Germinal center (tissue), 1 donor: ENCODE results near the gene GALT.

Experiments
- DNase-seq: peaks from one replicate; pipeline ENCODE4 v3.0.0; 2012; ENCODE audit warnings: mixed read lengths, low spot score

The GALT gene

GRCh38 chr9:34651876-34652601 lies 5.6 kb downstream of the GALT start, which contains the start of gene IL11RA:
Gene IL11RA, plus strand, starts transcription at chr9:34652185. Its CDS starts 3,033 bp downstream, at chr9:34655218.
- peak; percentile 17 for DNase-seq

GRCh38 chr9:34652602-34653000 lies 6.1 kb downstream of the GALT start:
- no peak for DNase-seq

- no peak for DNase-seq
These were observed 6.9 kb downstream of the GALT start for GRCh38 chr9:34653151-34654072.

GRCh38 chr9:34654323-34655051 lies 8.0 kb downstream of the GALT start:
- DNase-seq = no peak

GRCh38 chr9:34655394-34655793 lies 8.9 kb downstream of the GALT start:
- no peak for DNase-seq

- DNase-seq = no peak
These were observed 10.5 kb downstream of the GALT start for GRCh38 chr9:34656992-34657391.

- DNase-seq = no peak
These were observed 12.0 kb downstream of the GALT start for GRCh38 chr9:34658461-34658860.

GRCh38 chr9:34659592-34660253 lies 13.2 kb downstream of the GALT start:
- no peak for DNase-seq

GRCh38 chr9:34662526-34663302 lies 16.2 kb downstream of the GALT start, which contains the start of gene CCL27:
Gene CCL27, minus strand, starts transcription at chr9:34662657. Its CDS starts 24 bp downstream, at chr9:34662633.
- no peak for DNase-seq

GRCh38 chr9:34663303-34663605 lies 16.8 kb downstream of the GALT start:
- DNase-seq = no peak

GRCh38 chr9:34664281-34665066 lies 18.0 kb downstream of the GALT start:
- peak; percentile 78 for DNase-seq

- no peak for DNase-seq
These were observed 18.5 kb downstream of the GALT start for GRCh38 chr9:34665067-34665380.

- peak; percentile 94 for DNase-seq
These were observed 19.1 kb downstream of the GALT start for GRCh38 chr9:34665381-34666250.

- no peak for DNase-seq
These were observed 23.5 kb downstream of the GALT start for GRCh38 chr9:34669809-34670562.

- no peak for DNase-seq
These were observed 24.8 kb downstream of the GALT start for GRCh38 chr9:34671307-34671706.

- DNase-seq = no peak
These were observed 28.0 kb downstream of the GALT start for GRCh38 chr9:34674440-34674839.

GRCh38 chr9:34675048-34675714 lies 28.7 kb downstream of the GALT start:
- DNase-seq = peak; percentile 70

- no peak for DNase-seq
These were observed 29.4 kb downstream of the GALT start for GRCh38 chr9:34675869-34676268.
